ENCODE data around the gene A2ML1.

DNA sequence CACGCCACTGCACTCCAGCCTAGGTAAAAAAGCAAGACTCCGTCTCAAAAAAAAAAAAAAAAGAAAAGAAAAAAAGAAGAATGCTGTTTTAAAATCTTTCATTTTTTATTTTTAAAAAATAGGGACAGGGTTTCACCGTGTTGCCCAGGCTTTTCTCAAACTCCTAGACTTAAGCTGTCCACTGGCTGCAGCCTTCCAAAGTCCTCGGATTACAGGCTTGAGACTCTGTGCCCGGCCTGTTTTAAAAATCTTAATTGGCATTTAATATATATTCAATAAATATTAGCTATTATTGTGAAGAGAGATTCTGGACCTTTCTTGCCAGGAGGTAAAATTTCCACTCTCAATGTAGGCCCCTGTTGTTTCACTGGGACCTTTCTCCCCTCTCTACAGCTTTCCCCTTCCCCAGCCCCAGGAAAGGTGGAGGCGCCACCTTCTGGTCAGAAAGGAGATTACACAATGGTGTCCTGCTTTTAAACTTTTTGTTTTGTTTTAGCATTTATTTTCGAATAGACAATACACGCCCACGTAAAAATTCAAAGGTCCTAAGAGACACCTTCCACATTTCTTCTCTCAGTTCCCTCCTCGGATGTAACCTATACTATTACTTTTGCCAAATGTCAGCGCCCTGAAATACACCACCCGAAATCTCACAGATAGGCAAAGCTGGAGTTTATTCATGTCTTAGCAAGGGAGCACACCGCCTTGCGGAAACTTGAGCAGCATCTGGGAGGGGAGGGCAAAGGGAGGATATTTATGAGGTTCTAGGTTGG is 68.1 kb downstream of the A2ML1 start:
- TF ChIP-seq ZFP30 (CRISPR knock-in tag; IDR thresholded peaks at IDR 0.05) (no peak), ISL1 (CRISPR knock-in tag; IDR thresholded peaks at IDR 0.05) (no peak), CSDC2 (CRISPR knock-in tag; IDR thresholded peaks at IDR 0.05) (no peak), CREB5 (CRISPR knock-in tag; IDR thresholded peaks at IDR 0.05; ENCODE audit: low read depth) (no peak), SNAI2 (CRISPR knock-in tag; IDR thresholded peaks at IDR 0.05) (no peak), TSHZ2 (CRISPR knock-in tag; IDR thresholded peaks at IDR 0.05) (no peak), PPARA (CRISPR knock-in tag; IDR thresholded peaks at IDR 0.05; ENCODE audit: borderline replicate concordance) (no peak), ZNF8 (CRISPR knock-in tag; IDR thresholded peaks at IDR 0.05) (no peak), TOX (CRISPR knock-in tag; IDR thresholded peaks at IDR 0.05; ENCODE audit: borderline replicate concordance) (no peak)

Data from SK-N-SH treated with all-trans-retinoic acid at 6 μM for 48 hours (cell line).